ENCODE results near the gene PRKX.
"Not testable (repeated sequence)": the region's sequence is repeated elsewhere in the genome, so short reads cannot be mapped to it uniquely, and the experiment has no call there.

PRKX gene

GRCh38 chrX:3713225-3713936 is at the start of gene PRKX:
Gene PRKX, minus strand, starts transcription at chrX:3713649. Its CDS starts 396 bp downstream, at chrX:3713253.
- H3K27ac Mint-ChIP-seq: peak within 1 kb of the TSS; percentile 21 to 82 (median 74)
- no peaks in the 10 kb centered on the region for H3K36me3 Mint-ChIP-seq (ENCODE audit: low read depth)
- peak within 1 kb of the TSS; percentile 92 to 96 (median 96) for H3K4me3 Mint-ChIP-seq
- H3K9me3 Mint-ChIP-seq: no peaks in the 10 kb centered on the region
- TF ChIP-seq CTCF (IDR thresholded peaks at IDR 0.05; ENCODE audit: unreplicated experiment in 3 of 3): no peak
- H3K27me3 Mint-ChIP-seq (ENCODE audit: low read depth): peaks cover 3% of the 10 kb centered on the region
- H3K4me1 Mint-ChIP-seq: peaks cover 14% of the 10 kb centered on the region

DNA sequence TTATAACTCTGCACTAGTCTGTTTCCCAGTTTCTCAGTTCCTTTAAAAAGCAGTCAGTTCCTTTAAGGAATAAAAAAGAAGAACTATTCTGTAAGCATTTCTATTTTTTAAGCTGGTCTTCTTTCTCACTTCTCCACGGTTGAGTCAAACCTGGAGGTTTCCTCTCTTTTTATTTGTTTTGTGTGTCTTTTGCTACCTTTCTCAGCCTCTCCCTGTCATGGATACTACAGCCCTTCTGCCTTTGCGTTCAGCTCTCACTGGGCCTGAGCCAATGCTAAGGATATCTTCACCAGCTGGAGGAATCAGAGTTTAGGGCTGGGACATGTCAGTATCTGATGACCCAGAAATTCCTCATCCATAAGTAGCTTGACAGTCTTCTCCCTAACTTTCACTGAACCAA is 49.7 kb upstream of the PRKX start:
- Mint-ChIP-seq H3K4me1 (no peaks in the 10 kb centered on the region), H3K4me3 (no peak overlapping the region), H3K36me3 (ENCODE audit: low read depth) (no peaks in the 10 kb centered on the region), H3K27me3 (ENCODE audit: low read depth) (no peaks in the 10 kb centered on the region), H3K27ac (no peak overlapping the region), H3K9me3 (no peaks in the 10 kb centered on the region)
- TF ChIP-seq CTCF (IDR thresholded peaks at IDR 0.05; ENCODE audit: unreplicated experiment in 3 of 3): no peak

DNA sequence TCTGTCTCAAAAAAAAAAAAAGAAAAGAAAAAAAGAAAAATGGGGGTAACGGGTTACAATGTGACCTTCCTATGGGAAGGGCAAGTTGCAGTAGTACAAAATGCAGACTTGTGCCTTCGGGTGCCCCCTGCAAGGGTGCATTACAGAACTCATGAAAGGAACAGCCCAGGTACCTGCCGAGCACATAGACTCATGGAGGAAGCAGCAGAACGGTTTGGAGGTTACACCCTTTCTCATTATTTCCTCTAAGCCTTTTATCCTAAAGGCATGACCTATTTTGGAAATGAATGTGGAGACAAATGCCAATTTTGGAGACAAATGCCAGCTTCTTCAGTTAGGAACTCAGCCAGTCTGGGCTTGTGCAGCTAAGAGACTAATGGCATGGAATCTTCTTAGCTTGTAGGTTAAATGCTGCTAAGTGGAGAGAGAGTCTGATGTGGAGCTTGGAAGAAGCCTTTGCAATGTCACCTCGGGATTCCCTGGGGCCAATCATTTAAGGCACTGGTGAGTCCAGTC is 44.1 kb upstream of the PRKX start:
- no peaks in the 10 kb centered on the region for H3K4me1 Mint-ChIP-seq
- H3K27me3 Mint-ChIP-seq (ENCODE audit: low read depth): peaks cover 10% of the 10 kb centered on the region
- H3K9me3 Mint-ChIP-seq: no peaks in the 10 kb centered on the region

GRCh38 chrX:3748052-3748559 is 34.7 kb upstream of the PRKX start:
- Mint-ChIP-seq H3K4me3 (no peak overlapping the region), H3K27ac (no peak overlapping the region), H3K36me3 (ENCODE audit: low read depth) (no peaks in the 10 kb centered on the region), H3K4me1 (no peaks in the 10 kb centered on the region), H3K9me3 (no peaks in the 10 kb centered on the region), H3K27me3 (ENCODE audit: low read depth) (no peaks in the 10 kb centered on the region)
- TF ChIP-seq CTCF (IDR thresholded peaks at IDR 0.05; ENCODE audit: unreplicated experiment in 3 of 3): no peak

More for the DNA sequence above, 44.1 kb upstream of the PRKX start:
- TF ChIP-seq CTCF (IDR thresholded peaks at IDR 0.05; ENCODE audit: unreplicated experiment in 3 of 3): no peak
- Mint-ChIP-seq H3K4me3 (no peak overlapping the region), H3K27ac (no peak overlapping the region), H3K36me3 (ENCODE audit: low read depth) (no peaks in the 10 kb centered on the region)

- TF ChIP-seq CTCF (IDR thresholded peaks at IDR 0.05; ENCODE audit: unreplicated experiment in 3 of 3): no peak
- Mint-ChIP-seq H3K4me3 (no peak overlapping the region), H3K9me3 (peaks cover 4% of the 10 kb centered on the region), H3K36me3 (ENCODE audit: low read depth) (no peaks in the 10 kb centered on the region), H3K27ac (no peak overlapping the region), H3K4me1 (no peaks in the 10 kb centered on the region), H3K27me3 (ENCODE audit: low read depth) (no peaks in the 10 kb centered on the region)
These were observed 30.5 kb upstream of the PRKX start for GRCh38 chrX:3743801-3744439.

DNA sequence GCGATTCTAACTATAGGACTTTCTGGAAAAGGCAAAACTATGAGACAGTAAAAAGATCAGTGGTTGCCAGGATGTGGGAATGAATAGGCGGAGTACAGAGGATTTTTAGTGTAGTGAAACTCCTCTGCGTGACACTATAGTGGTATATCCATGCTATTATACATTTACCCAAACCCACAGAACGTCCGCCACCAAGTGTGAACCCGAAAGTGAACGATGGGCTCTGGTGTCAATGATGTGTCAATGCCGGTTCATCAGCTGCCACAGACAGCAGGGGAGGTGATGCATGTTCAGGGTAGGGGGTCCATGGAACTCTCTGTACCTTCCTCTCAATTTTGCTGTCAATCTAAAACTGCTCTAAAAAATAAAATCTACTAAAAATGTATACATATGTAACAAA is 27.5 kb upstream of the PRKX start:
- H3K4me3 Mint-ChIP-seq; H3K4me1 Mint-ChIP-seq; H3K9me3 Mint-ChIP-seq; H3K36me3 Mint-ChIP-seq (ENCODE audit: low read depth); H3K27ac Mint-ChIP-seq; H3K27me3 Mint-ChIP-seq (ENCODE audit: low read depth): not testable (repeated sequence)

All from nephron (organoid).